Coronary artery (tissue), 2 donors: Measurements from ENCODE around the gene KRT6C.

Experiments used
- DNase-seq: peaks from one replicate; pipeline ENCODE4 v3.0.0-alpha.2; 2017; ENCODE audit warnings: low spot score
- H3K27ac ChIP-seq, 2 donors: fragments of 200-600 bp; sonication (generic); one replicate each; pipeline ENCODE4 v1.5.1; 2016 to 2019
- H3K4me3 ChIP-seq: fragments of 200-600 bp; sonication (generic); 2 replicates; pipeline ENCODE4 v1.5.1; 2016; ENCODE audit warnings: mild to moderate bottlenecking, moderate library complexity
- CTCF ChIP-seq: fragments of 200-600 bp; sonication (generic); IDR thresholded peaks from one replicate; pipeline ENCODE4 v1.5.1; 2019; ENCODE audit warnings: antibody characterized with exemption

Gene KRT6C

GRCh38 chr12:52423661-52424500, 49.7 kb downstream of the KRT6C start:
- DNase-seq, result no peak
- TF ChIP-seq CTCF, result no peak
- Histone ChIP-seq H3K4me3 (no peak overlapping the region), H3K27ac (peak overlapping the region in 1 of 2 donors; percentile 26)

- no peak for DNase-seq
- H3K4me3 ChIP-seq, result no peak overlapping the region
- peak overlapping the region in 1 of 2 donors; percentile 26 for H3K27ac ChIP-seq
- TF ChIP-seq CTCF, result no peak
These were observed 50.6 kb downstream of the KRT6C start for GRCh38 chr12:52423035-52423434.

GRCh38 chr12:52419656-52420055, 53.9 kb downstream of the KRT6C start:
- Histone ChIP-seq H3K27ac (no peak overlapping the region), H3K4me3 (no peak overlapping the region)
- no peak for DNase-seq
- TF ChIP-seq CTCF, result no peak

GRCh38 chr12:52418576-52419110, 55.0 kb downstream of the KRT6C start:
- DNase-seq, result no peak
- no peak overlapping the region for H3K27ac ChIP-seq
- H3K4me3 ChIP-seq, result no peak overlapping the region
- TF ChIP-seq CTCF, result no peak
